Stimulated activated CD4-positive, alpha-beta T cell treated with anti-CD3 and anti-CD28 coated beads, Interleukin-2, amount 100 ng/mL, for 24 hours (primary cell): ENCODE results near the gene BRI3.

Experiments used
- DNase-seq, 2 donors: peaks; one replicate each; pipeline ENCODE4 v3.0.0-alpha.2; 2020

Gene BRI3

GRCh38 chr7:98280791-98281756, at the start of gene BRI3:
TSS of gene BRI3 (plus strand) at chr7:98281686. CDS start at chr7:98281796, 110 bp downstream.
- DNase-seq = peak; percentile 91

- DNase-seq = no peak
Observed at GRCh38 chr7:98232263-98232585, 49.3 kb upstream of the BRI3 start.

GRCh38 chr7:98232799-98233198, 48.7 kb upstream of the BRI3 start:
- DNase-seq = no peak

GRCh38 chr7:98233219-98234070, 48.0 kb upstream of the BRI3 start:
- no peak for DNase-seq

- DNase-seq = no peak
Observed at GRCh38 chr7:98234429-98235147, 46.9 kb upstream of the BRI3 start.

GRCh38 chr7:98235901-98236300, 45.6 kb upstream of the BRI3 start:
- DNase-seq = no peak

GRCh38 chr7:98236355-98237185, 44.9 kb upstream of the BRI3 start:
- DNase-seq = no peak

- no peak for DNase-seq
Observed at GRCh38 chr7:98238076-98238475, 43.4 kb upstream of the BRI3 start.

GRCh38 chr7:98238976-98239375, 42.5 kb upstream of the BRI3 start:
- no peak for DNase-seq

GRCh38 chr7:98240961-98241673, 40.4 kb upstream of the BRI3 start:
- DNase-seq = peak; percentile 30 to 37

- DNase-seq = no peak
Observed at GRCh38 chr7:98241674-98242241, 39.7 kb upstream of the BRI3 start.

GRCh38 chr7:98242342-98242741, 39.1 kb upstream of the BRI3 start:
- DNase-seq = no peak

GRCh38 chr7:98242934-98243333, 38.6 kb upstream of the BRI3 start:
- no peak for DNase-seq

- no peak for DNase-seq
Observed at GRCh38 chr7:98244871-98245270, 36.6 kb upstream of the BRI3 start.

- no peak for DNase-seq
Observed at GRCh38 chr7:98248156-98248555, 33.3 kb upstream of the BRI3 start.

GRCh38 chr7:98249106-98249505, 32.4 kb upstream of the BRI3 start:
- DNase-seq = no peak

GRCh38 chr7:98250789-98251188, 30.7 kb upstream of the BRI3 start:
- DNase-seq = peak; percentile 36

- DNase-seq = peak; percentile 5 to 29
Observed at GRCh38 chr7:98251231-98251600, 30.3 kb upstream of the BRI3 start.

GRCh38 chr7:98251601-98252424, 29.7 kb upstream of the BRI3 start, which contains the start of gene TECPR1:
TSS of gene TECPR1 (minus strand) at chr7:98252232. CDS start at chr7:98246146, 6,086 bp downstream.
- peak; percentile 90 for DNase-seq

- no peak for DNase-seq
Observed at GRCh38 chr7:98252425-98253054, 28.9 kb upstream of the BRI3 start.
